ENCODE results near the gene NMNAT2. TPM values are rescaled to one million over a fixed set of nuclear protein-coding genes. Genes with fewer than 3 reads are reported as not detected.

The NMNAT2 gene
- total and polyA plus RNA-seq, 2 experiments from 2014 or later, result 3.6 to 10.0 TPM

DNA sequence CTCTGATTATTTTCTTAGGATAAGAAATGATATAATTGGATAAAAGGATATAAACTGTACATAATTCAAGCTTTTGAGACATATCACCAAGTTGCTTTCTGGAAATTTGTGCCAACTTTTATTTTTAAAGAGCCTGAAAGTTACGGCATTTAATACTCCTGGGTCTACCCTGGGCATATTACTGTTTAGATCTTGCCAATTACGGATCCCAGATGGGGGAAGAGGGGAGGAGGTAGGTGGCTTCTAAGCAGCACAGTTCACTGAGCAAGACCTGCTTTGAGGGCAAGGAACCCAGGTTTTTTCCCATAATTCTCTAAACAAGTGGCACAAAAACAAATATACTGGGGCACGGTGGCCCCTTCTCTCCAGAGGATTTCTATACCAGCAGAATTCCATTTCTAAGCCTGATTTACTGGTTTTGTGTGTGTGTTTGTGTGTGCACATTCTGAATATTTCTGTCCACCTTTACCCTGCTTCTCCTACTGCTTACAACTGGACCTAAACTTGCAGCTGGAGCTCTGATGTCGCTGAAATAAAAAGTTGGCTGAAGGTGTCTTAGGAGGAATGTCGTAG is 155.5 kb downstream of the NMNAT2 start:
- H3K79me2 ChIP-seq (replicated peaks; ENCODE audit: insufficient read depth), result no peaks in the 10 kb centered on the region
- ATAC-seq (no peak), DNase-seq (ENCODE audit: low spot score) (no peak)
- H3K36me3 ChIP-seq (ENCODE audit: insufficient read depth), result no peaks in the 10 kb centered on the region
- TF ChIP-seq ZNF331 (CRISPR knock-in tag; IDR thresholded peaks at IDR 0.05; ENCODE audit: low read depth) (no peak), EZH2 (IDR thresholded peaks at IDR 0.05; ENCODE audit: low read depth, unreplicated experiment) (no peak)
- no peak overlapping the region for H3K4me2 ChIP-seq
- peaks cover 13% of the 10 kb centered on the region; the same call in 1 of the 2 replicates for H3K9me2 ChIP-seq (ENCODE audit: insufficient read depth)
- peaks cover 18% of the 10 kb centered on the region for H3K4me1 Mint-ChIP-seq
- no peak overlapping the region for H3K4me3 Mint-ChIP-seq
- no peak overlapping the region for H2AFZ ChIP-seq
- no peak overlapping the region for H3K27ac Mint-ChIP-seq
- no peaks in the 10 kb centered on the region for H4K20me1 ChIP-seq (replicated peaks; ENCODE audit: insufficient read depth)
- H3F3A ChIP-seq (replicated peaks; ENCODE audit: low read depth), result no peaks in the 10 kb centered on the region
- H3K27me3 ChIP-seq (ENCODE audit: insufficient read depth), result no peaks in the 10 kb centered on the region
- H3K27me3 Mint-ChIP-seq (ENCODE audit: insufficient read depth, low read depth, poor library complexity), result no peaks in the 10 kb centered on the region
- H3K4me3 ChIP-seq, result no peak overlapping the region
- H3K9me3 Mint-ChIP-seq, result no peaks in the 10 kb centered on the region
- H3K27ac ChIP-seq (ENCODE audit: low read depth), result no peak overlapping the region
- H3K4me1 ChIP-seq (ENCODE audit: insufficient read depth), result peaks cover 12% of the 10 kb centered on the region; the same call in 1 of the 2 replicates
- no peaks in the 10 kb centered on the region; the same call in 2 of the 3 replicates for H3K36me3 Mint-ChIP-seq (ENCODE audit: low read depth)

DNA sequence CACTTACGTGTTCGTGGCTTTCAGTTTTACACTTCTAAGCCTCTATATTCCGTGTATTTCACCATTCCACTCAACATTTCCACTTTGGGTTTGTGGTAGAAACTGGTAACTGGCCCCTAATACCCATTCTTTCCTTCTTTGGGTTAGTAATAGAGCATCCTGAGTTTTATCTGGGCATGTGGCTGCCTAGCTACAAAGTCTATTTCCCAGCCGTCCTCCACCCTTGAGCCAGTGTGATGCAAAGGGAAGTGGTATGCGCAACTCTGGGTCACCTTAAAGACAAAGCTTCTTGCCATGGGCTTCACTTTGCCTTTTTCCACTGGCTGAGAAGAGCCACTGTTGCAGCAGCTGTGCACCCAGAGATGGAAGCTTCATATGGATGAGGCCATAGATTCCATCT is 158.3 kb downstream of the NMNAT2 start:
- H3K27me3 Mint-ChIP-seq (ENCODE audit: insufficient read depth, low read depth, poor library complexity), result no peaks in the 10 kb centered on the region
- ATAC-seq, result peak; percentile 87

More for the DNA sequence above, 158.3 kb downstream of the NMNAT2 start:
- no peak overlapping the region for H3K27ac ChIP-seq (ENCODE audit: low read depth)
- H3F3A ChIP-seq (replicated peaks; ENCODE audit: low read depth), result no peaks in the 10 kb centered on the region
- H3K9me2 ChIP-seq (ENCODE audit: insufficient read depth), result peaks cover 13% of the 10 kb centered on the region; the same call in 1 of the 2 replicates
- Mint-ChIP-seq H3K9me3 (peaks cover 7% of the 10 kb centered on the region; the same call in 2 of the 3 replicates), H3K36me3 (ENCODE audit: low read depth) (peaks cover 7% of the 10 kb centered on the region; the same call in 2 of the 3 replicates), H3K4me3 (no peak overlapping the region), H3K4me1 (peaks cover 18% of the 10 kb centered on the region), H3K27ac (peak overlapping the region; percentile 66)
- no peak overlapping the region for H2AFZ ChIP-seq
- DNase-seq (ENCODE audit: low spot score), result peak; percentile 59
- H3K36me3 ChIP-seq (ENCODE audit: insufficient read depth), result no peaks in the 10 kb centered on the region; the same call in 1 of the 2 replicates
- H3K4me1 ChIP-seq (ENCODE audit: insufficient read depth), result peaks cover 12% of the 10 kb centered on the region; the same call in 1 of the 2 replicates
- TF ChIP-seq EZH2phosphoT487 (IDR thresholded peaks at IDR 0.05; ENCODE audit: unreplicated experiment) (no peak), ZNF331 (CRISPR knock-in tag; IDR thresholded peaks at IDR 0.05; ENCODE audit: low read depth) (no peak)
- TF ChIP-seq, protein P1, sequence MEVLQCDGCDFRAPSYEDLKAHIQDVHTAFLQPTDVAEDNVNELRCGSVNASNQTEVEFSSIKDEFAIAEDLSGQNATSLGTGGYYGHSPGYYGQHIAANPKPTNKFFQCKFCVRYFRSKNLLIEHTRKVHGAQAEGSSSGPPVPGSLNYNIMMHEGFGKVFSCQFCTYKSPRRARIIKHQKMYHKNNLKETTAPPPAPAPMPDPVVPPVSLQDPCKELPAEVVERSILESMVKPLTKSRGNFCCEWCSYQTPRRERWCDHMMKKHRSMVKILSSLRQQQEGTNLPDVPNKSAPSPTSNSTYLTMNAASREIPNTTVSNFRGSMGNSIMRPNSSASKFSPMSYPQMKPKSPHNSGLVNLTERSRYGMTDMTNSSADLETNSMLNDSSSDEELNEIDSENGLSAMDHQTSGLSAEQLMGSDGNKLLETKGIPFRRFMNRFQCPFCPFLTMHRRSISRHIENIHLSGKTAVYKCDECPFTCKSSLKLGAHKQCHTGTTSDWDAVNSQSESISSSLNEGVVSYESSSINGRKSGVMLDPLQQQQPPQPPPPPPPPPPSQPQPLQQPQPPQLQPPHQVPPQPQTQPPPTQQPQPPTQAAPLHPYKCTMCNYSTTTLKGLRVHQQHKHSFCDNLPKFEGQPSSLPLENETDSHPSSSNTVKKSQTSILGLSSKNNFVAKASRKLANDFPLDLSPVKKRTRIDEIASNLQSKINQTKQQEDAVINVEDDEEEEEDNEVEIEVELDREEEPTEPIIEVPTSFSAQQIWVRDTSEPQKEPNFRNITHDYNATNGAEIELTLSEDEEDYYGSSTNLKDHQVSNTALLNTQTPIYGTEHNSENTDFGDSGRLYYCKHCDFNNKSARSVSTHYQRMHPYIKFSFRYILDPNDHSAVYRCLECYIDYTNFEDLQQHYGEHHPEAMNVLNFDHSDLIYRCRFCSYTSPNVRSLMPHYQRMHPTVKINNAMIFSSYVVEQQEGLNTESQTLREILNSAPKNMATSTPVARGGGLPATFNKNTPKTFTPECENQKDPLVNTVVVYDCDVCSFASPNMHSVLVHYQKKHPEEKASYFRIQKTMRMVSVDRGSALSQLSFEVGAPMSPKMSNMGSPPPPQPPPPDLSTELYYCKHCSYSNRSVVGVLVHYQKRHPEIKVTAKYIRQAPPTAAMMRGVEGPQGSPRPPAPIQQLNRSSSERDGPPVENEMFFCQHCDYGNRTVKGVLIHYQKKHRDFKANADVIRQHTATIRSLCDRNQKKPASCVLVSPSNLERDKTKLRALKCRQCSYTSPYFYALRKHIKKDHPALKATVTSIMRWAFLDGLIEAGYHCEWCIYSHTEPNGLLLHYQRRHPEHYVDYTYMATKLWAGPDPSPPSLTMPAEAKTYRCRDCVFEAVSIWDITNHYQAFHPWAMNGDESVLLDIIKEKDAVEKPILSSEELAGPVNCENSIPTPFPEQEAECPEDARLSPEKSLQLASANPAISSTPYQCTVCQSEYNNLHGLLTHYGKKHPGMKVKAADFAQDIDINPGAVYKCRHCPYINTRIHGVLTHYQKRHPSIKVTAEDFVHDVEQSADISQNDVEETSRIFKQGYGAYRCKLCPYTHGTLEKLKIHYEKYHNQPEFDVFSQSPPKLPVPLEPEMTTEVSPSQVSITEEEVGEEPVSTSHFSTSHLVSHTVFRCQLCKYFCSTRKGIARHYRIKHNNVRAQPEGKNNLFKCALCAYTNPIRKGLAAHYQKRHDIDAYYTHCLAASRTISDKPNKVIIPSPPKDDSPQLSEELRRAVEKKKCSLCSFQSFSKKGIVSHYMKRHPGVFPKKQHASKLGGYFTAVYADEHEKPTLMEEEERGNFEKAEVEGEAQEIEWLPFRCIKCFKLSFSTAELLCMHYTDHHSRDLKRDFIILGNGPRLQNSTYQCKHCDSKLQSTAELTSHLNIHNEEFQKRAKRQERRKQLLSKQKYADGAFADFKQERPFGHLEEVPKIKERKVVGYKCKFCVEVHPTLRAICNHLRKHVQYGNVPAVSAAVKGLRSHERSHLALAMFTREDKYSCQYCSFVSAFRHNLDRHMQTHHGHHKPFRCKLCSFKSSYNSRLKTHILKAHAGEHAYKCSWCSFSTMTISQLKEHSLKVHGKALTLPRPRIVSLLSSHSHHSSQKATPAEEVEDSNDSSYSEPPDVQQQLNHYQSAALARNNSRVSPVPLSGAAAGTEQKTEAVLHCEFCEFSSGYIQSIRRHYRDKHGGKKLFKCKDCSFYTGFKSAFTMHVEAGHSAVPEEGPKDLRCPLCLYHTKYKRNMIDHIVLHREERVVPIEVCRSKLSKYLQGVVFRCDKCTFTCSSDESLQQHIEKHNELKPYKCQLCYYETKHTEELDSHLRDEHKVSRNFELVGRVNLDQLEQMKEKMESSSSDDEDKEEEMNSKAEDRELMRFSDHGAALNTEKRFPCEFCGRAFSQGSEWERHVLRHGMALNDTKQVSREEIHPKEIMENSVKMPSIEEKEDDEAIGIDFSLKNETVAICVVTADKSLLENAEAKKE (CRISPR knock-in tag; IDR thresholded peaks at IDR 0.05), result peak; percentile 86
- H3K4me3 ChIP-seq, result no peak overlapping the region
- no peaks in the 10 kb centered on the region for H4K20me1 ChIP-seq (replicated peaks; ENCODE audit: insufficient read depth)
- H3K27me3 ChIP-seq (ENCODE audit: insufficient read depth), result no peaks in the 10 kb centered on the region
- H3K79me2 ChIP-seq (replicated peaks; ENCODE audit: insufficient read depth), result no peaks in the 10 kb centered on the region
- peak overlapping the region; percentile 9; the same call in 1 of the 2 replicates for H3K4me2 ChIP-seq
